HepG2 (cell line): ENCODE measurements around the gene CNTN2. TPM values are rescaled to one million over a fixed set of nuclear protein-coding genes. Genes with fewer than 3 reads are reported as not detected.

Source experiments
- ATAC-seq: fragments of 200-7000 bp; cut with Tn5 transposase; 3 replicates; pipeline ENCODE4 v1.9.1; 2020; ENCODE audit warnings: mild to moderate bottlenecking, moderate library complexity
- BruUV-seq: library from RNA; stranded (reverse); fragments of 400-500 nt; replicated peaks from 2 replicates; lab custom pipeline; 2021; lab: Mats Ljungman, UMichigan
- CTCF ChIA-PET: fragments of 300-600 bp; formaldehyde crosslinking; extraction: SDS; loops from one replicate; lab custom pipeline; 2021; ENCODE audit warnings: low total read pairs, inconsistent platforms, low intra/inter-chr PET ratio; lab: Yijun Ruan, JAX
- POLR2A ChIA-PET: fragments of 350-600 bp; sonication (Branson Sonifier 250); formaldehyde crosslinking; loops from one replicate; lab custom pipeline; 2020; ENCODE audit warnings: antibody characterized with exemption, inconsistent platforms; lab: Yijun Ruan, JAX
- DNase-seq: peaks from one replicate; pipeline ENCODE4 v3.0.0-alpha.2; 2015; ENCODE audit warnings: low spot score
- FAIRE-seq: peaks from 3 replicates; lab custom pipeline; 2011; peaks lifted over from hg19 to GRCh38; lab: Jason Lieb, UNC
- H2AFZ ChIP-seq: one replicate; pipeline ENCODE4 v1.6.1; 2011; ENCODE audit warnings: low read length, inconsistent platforms
- H3K27ac ChIP-seq: fragments of 300-600 bp; 3 replicates; pipeline ENCODE4 v1.8.0; 2011; ENCODE audit warnings: mixed run types, mild to moderate bottlenecking, mixed read lengths, low read length, inconsistent platforms; ENCODE audit not compliant: insufficient read depth; ENCODE audit errors: extremely low read length
- H3K27me3 ChIP-seq, 2 experiments: fragments of 200-600 bp in 1 of 2; 2 replicates in 1 of 2; 3 replicates in 1 of 2; pipeline versions ENCODE4 v1.6.0 to v1.8.0; 2011; ENCODE audit warnings: low read length in 2 of 2, mild to moderate bottlenecking in 2 of 2, moderate library complexity in 2 of 2, inconsistent platforms in 1 of 2; ENCODE audit not compliant: insufficient read depth in 2 of 2, control insufficient read depth in 1 of 2
- H3K36me3 ChIP-seq, 2 experiments: fragments of 200-600 bp in 1 of 2; replicated peaks in 1 of 2; 2 replicates in 1 of 2; 3 replicates in 1 of 2; pipeline versions ENCODE4 v1.5.1 to v1.8.0; 2011; ENCODE audit warnings: low read length in 2 of 2, inconsistent platforms in 1 of 2; ENCODE audit not compliant: insufficient read depth in 2 of 2, control insufficient read depth in 1 of 2
- H3K4me1 ChIP-seq: 2 replicates; pipeline ENCODE4 v1.5.1; 2012; ENCODE audit warnings: low read length, inconsistent platforms; ENCODE audit not compliant: insufficient read depth
- H3K4me2 ChIP-seq: 2 replicates; pipeline ENCODE4 v1.6.0; 2011; ENCODE audit warnings: low read depth, low read length, inconsistent platforms
- H3K4me3 ChIP-seq, 3 experiments: fragments of 200-600 bp in 1 of 3; sonication (generic), shearing (Covaris generic) in 1 of 3; replicated peaks in 1 of 3; 2 replicates each; pipeline ENCODE4 v1.5.1; 2011 to 2016; ENCODE audit warnings: low read length in 3 of 3, inconsistent platforms in 2 of 3, low read depth in 2 of 3, mild to moderate bottlenecking in 2 of 3, control low read depth in 1 of 3, mixed read lengths in 1 of 3; ENCODE audit not compliant: insufficient read depth in 1 of 3
- H3K79me2 ChIP-seq: one replicate; pipeline ENCODE4 v1.6.1; 2011; ENCODE audit warnings: low read length, inconsistent platforms; ENCODE audit not compliant: insufficient read depth
- H3K9ac ChIP-seq: 2 replicates; pipeline ENCODE4 v1.6.0; 2011; ENCODE audit warnings: mild to moderate bottlenecking, low read depth, low read length, inconsistent platforms; ENCODE audit not compliant: insufficient read depth
- H3K9me3 ChIP-seq: 2 replicates; pipeline ENCODE4 v1.5.1; 2012; ENCODE audit warnings: mild to moderate bottlenecking, low read length
- H4K20me1 ChIP-seq: 2 replicates; pipeline ENCODE4 v1.6.0; 2011; ENCODE audit warnings: inconsistent platforms, mild to moderate bottlenecking, low read length, moderate library complexity; ENCODE audit not compliant: insufficient read depth
- CENPT ChIP-seq: sonication (generic); formaldehyde crosslinking; IDR thresholded peaks from 2 replicates; pipeline ENCODE4 v1.8.0; 2022; ENCODE audit warnings: low read depth, mild to moderate bottlenecking, moderate library complexity, missing genetic modification reagents
- MAZ ChIP-seq, 2 experiments: sonication (generic) in 1 of 2; formaldehyde crosslinking in 1 of 2; IDR thresholded peaks; 2 replicates each; pipeline versions ENCODE4 v1.5.0 to v1.6.1; 2012 to 2020; ENCODE audit warnings: low read depth in 2 of 2, mild to moderate bottlenecking in 2 of 2, borderline replicate concordance in 1 of 2, improper control_type of control experiment in 1 of 2, low read length in 1 of 2, missing genetic modification reagents in 1 of 2, moderate library complexity in 1 of 2
- NR2C2 ChIP-seq: sonication (generic); formaldehyde crosslinking; IDR thresholded peaks from 2 replicates; pipeline ENCODE4 v1.4.0; 2020; ENCODE audit warnings: missing genetic modification reagents, mild to moderate bottlenecking, moderate library complexity, borderline replicate concordance
- SMC3 ChIP-seq: IDR thresholded peaks from 2 replicates; pipeline ENCODE4 v1.6.1; 2011; ENCODE audit warnings: low read length, improper control_type of control experiment
- SNAPC5 ChIP-seq: sonication (generic); formaldehyde crosslinking; IDR thresholded peaks from 2 replicates; pipeline ENCODE4 v1.8.1; 2023; ENCODE audit warnings: mild to moderate bottlenecking, missing genetic modification reagents, borderline replicate concordance
- SYNCRIP ChIP-seq: fragments of 200-400 bp; formaldehyde crosslinking; IDR thresholded peaks from 2 replicates; pipeline ENCODE4 v1.6.1; 2018; ENCODE audit warnings: mild to moderate bottlenecking, low read depth, low read length; ENCODE audit not compliant: insufficient read depth
- TCF7L2 ChIP-seq: IDR thresholded peaks from 2 replicates; pipeline ENCODE4 v1.6.1; 2011; ENCODE audit warnings: mild to moderate bottlenecking, low read depth, low read length, moderate library complexity
- TP53 ChIP-seq: sonication (generic); formaldehyde crosslinking; conservative IDR thresholded peaks from 2 replicates; pipeline ENCODE4 v1.4.0; 2020; ENCODE audit warnings: missing genetic modification reagents
- ZFX ChIP-seq: sonication (generic); formaldehyde crosslinking; IDR thresholded peaks from 2 replicates; pipeline ENCODE4 v1.4.0; 2020; ENCODE audit warnings: mild to moderate bottlenecking, low read depth, missing genetic modification reagents, moderate library complexity
- ZNF136 ChIP-seq: sonication (generic); formaldehyde crosslinking; IDR thresholded peaks from 2 replicates; pipeline ENCODE4 v1.8.1; 2022; ENCODE audit warnings: low read depth, mild to moderate bottlenecking, moderate library complexity, missing genetic modification reagents
- ZNF160 ChIP-seq: sonication (generic); formaldehyde crosslinking; IDR thresholded peaks from 2 replicates; pipeline ENCODE4 v1.8.0; 2022; ENCODE audit warnings: mild to moderate bottlenecking, inconsistent platforms, missing genetic modification reagents
- ZNF180 ChIP-seq: sonication (generic); formaldehyde crosslinking; IDR thresholded peaks from 2 replicates; pipeline ENCODE4 v1.4.0; 2020; ENCODE audit warnings: low read depth, missing genetic modification reagents, borderline replicate concordance
- ZNF703 ChIP-seq: sonication (generic); formaldehyde crosslinking; IDR thresholded peaks from 2 replicates; pipeline ENCODE4 v1.5.1; 2020; ENCODE audit warnings: missing genetic modification reagents, mild to moderate bottlenecking, moderate library complexity, borderline replicate concordance
- ZNF816 ChIP-seq: sonication (generic); formaldehyde crosslinking; IDR thresholded peaks from 2 replicates; pipeline ENCODE4 v1.8.0; 2022; ENCODE audit warnings: missing genetic modification reagents, mild to moderate bottlenecking, borderline replicate concordance
- WGBS: methylation state at CpG from one replicate; pipeline ENCODE4 v1.1.6; 2017; ENCODE audit warnings: low lambda C conversion rate; 5-methylcytosine and 5-hydroxymethylcytosine counted together
- in situ Hi-C: cut with HindIII; loops from 2 replicates; pipeline ENCODE4 v1.10.0; 2017; ENCODE audit warnings: low pct_unique_long_range_greater_than_20kb; ENCODE audit not compliant: extremely low pct_ligation_motif_present
- intact Hi-C: fragments of 100-400 bp; cut with micrococcal nuclease; formaldehyde crosslinking; loops from one replicate; pipeline ENCODE4 v1.10.0; 2022; ENCODE audit not compliant: unreplicated experiment
- polyA plus RNA-seq, 8 experiments: library from polyadenylated mRNA; depleted of rRNA in 3 of 8; stranded (reverse) in 7 of 8; unstranded in 1 of 8; fragments of >200 nt; fragmentation: Illumina TruSeq in 4 of 8; extraction: Trizol in 4 of 8; gene quantifications; 2 replicates each; pipeline versions ENCODE4 v1.2.1 to v1.2.3, GENCODE V29; 2011 to 2016; ENCODE audit warnings: low read depth in 4 of 8, missing spikeins in 1 of 8, mixed read lengths in 1 of 8; ENCODE audit not compliant: insufficient read depth in 1 of 8
- total RNA-seq, 5 experiments: library from RNA; depleted of rRNA; stranded (reverse); fragments of >200 nt; fragmentation: Illumina TruSeq; extraction: Trizol; gene quantifications; 2 replicates each; pipeline ENCODE4 v1.2.3, GENCODE V29; 2016; ENCODE audit warnings: low read depth in 1 of 5
- TF ChIP-seq, protein P1 (sequence below): sonication (generic); formaldehyde crosslinking; IDR thresholded peaks from 2 replicates; pipeline ENCODE4 v1.4.0; 2020; ENCODE audit warnings: missing genetic modification reagents, borderline replicate concordance
- TF ChIP-seq, protein P2 (sequence below): sonication (generic); formaldehyde crosslinking; IDR thresholded peaks from 2 replicates; pipeline ENCODE4 v1.5.0; 2020; ENCODE audit warnings: mild to moderate bottlenecking, low read depth, missing genetic modification reagents, borderline replicate concordance
- TF ChIP-seq, protein P3 (sequence below): sonication (generic); formaldehyde crosslinking; IDR thresholded peaks from 2 replicates; pipeline ENCODE4 v1.4.0; 2020; ENCODE audit warnings: mild to moderate bottlenecking, missing genetic modification reagents

CNTN2 gene
- total and polyA plus RNA-seq, 2 of the 13 experiments (the other 11 are each of a cell fraction or from before 2014, with no cell fraction given), result not detected

GRCh38 chr1:205071801-205072200 lies 28.8 kb downstream of the CNTN2 start:
- no peak overlapping the region for H3K4me3 ChIP-seq
- ChIA-PET POLR2A (no interaction called here), CTCF (no interaction called here)
- H4K20me1 ChIP-seq, result no peaks in the 10 kb centered on the region
- H3K27me3 ChIP-seq, result peaks cover 0 to 25% of the 10 kb centered on the region in 2 experiments; a peak in 3 of 5 replicates
- H3K27ac ChIP-seq, result no peak overlapping the region
- WGBS, result 18% methylated on average over 2 of the region's 12 CpGs
- DNase-seq, result no peak
- intact Hi-C loops, result no loop called here
- no peaks in the 10 kb centered on the region for H3K9me3 ChIP-seq
- H2AFZ ChIP-seq, result no peak overlapping the region
- no TSS peak for BruUV-seq
- H3K4me1 ChIP-seq, result no peaks in the 10 kb centered on the region
- no peak overlapping the region for H3K9ac ChIP-seq
- no peaks in the 10 kb centered on the region for H3K79me2 ChIP-seq
- TF ChIP-seq TCF7L2 (no peak), ZNF180 (CRISPR knock-in tag) (no peak), ZNF136 (CRISPR knock-in tag) (no peak), ZFX (no peak), SYNCRIP (no peak), SMC3 (no peak), NR2C2 (CRISPR knock-in tag) (no peak), CENPT (CRISPR knock-in tag) (no peak), ZNF160 (no peak), MAZ (IDR thresholded peaks at IDR 0.05; ENCODE audit: borderline replicate concordance, low read depth, low read length) (no peak), MAZ (CRISPR knock-in tag; IDR thresholded peaks at IDR 0.05; ENCODE audit: low read depth) (no peak), ZNF703 (CRISPR knock-in tag) (no peak), SNAPC5 (no peak), TP53 (CRISPR knock-in tag) (no peak), ZNF816 (CRISPR knock-in tag) (no peak)
- TF ChIP-seq, protein P1, sequence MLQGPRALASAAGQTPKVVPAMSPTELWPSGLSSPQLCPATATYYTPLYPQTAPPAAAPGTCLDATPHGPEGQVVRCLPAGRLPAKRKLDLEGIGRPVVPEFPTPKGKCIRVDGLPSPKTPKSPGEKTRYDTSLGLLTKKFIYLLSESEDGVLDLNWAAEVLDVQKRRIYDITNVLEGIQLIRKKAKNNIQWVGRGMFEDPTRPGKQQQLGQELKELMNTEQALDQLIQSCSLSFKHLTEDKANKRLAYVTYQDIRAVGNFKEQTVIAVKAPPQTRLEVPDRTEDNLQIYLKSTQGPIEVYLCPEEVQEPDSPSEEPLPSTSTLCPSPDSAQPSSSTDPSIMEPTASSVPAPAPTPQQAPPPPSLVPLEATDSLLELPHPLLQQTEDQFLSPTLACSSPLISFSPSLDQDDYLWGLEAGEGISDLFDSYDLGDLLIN (CRISPR knock-in tag), result no peak
- TF ChIP-seq, protein P2, sequence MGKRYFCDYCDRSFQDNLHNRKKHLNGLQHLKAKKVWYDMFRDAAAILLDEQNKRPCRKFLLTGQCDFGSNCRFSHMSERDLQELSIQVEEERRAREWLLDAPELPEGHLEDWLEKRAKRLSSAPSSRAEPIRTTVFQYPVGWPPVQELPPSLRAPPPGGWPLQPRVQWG (CRISPR knock-in tag), result no peak
- TF ChIP-seq, protein P3, sequence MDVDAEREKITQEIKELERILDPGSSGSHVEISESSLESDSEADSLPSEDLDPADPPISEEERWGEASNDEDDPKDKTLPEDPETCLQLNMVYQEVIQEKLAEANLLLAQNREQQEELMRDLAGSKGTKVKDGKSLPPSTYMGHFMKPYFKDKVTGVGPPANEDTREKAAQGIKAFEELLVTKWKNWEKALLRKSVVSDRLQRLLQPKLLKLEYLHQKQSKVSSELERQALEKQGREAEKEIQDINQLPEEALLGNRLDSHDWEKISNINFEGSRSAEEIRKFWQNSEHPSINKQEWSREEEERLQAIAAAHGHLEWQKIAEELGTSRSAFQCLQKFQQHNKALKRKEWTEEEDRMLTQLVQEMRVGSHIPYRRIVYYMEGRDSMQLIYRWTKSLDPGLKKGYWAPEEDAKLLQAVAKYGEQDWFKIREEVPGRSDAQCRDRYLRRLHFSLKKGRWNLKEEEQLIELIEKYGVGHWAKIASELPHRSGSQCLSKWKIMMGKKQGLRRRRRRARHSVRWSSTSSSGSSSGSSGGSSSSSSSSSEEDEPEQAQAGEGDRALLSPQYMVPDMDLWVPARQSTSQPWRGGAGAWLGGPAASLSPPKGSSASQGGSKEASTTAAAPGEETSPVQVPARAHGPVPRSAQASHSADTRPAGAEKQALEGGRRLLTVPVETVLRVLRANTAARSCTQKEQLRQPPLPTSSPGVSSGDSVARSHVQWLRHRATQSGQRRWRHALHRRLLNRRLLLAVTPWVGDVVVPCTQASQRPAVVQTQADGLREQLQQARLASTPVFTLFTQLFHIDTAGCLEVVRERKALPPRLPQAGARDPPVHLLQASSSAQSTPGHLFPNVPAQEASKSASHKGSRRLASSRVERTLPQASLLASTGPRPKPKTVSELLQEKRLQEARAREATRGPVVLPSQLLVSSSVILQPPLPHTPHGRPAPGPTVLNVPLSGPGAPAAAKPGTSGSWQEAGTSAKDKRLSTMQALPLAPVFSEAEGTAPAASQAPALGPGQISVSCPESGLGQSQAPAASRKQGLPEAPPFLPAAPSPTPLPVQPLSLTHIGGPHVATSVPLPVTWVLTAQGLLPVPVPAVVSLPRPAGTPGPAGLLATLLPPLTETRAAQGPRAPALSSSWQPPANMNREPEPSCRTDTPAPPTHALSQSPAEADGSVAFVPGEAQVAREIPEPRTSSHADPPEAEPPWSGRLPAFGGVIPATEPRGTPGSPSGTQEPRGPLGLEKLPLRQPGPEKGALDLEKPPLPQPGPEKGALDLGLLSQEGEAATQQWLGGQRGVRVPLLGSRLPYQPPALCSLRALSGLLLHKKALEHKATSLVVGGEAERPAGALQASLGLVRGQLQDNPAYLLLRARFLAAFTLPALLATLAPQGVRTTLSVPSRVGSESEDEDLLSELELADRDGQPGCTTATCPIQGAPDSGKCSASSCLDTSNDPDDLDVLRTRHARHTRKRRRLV (CRISPR knock-in tag), result no peak
- TF ChIP-seq, all 625 proteins: peak for 0
- H3K36me3 ChIP-seq, result no peaks in the 10 kb centered on the region
- ATAC-seq (no peak), FAIRE-seq (no peak)
- no peak overlapping the region for H3K4me2 ChIP-seq
- in situ Hi-C loops, result no loop called here
